Embryonic facial prominence (tissue), 1 donor: ENCODE results near the gene ARL5C.
"Not testable (repeated sequence)": the region's sequence is repeated elsewhere in the genome, so short reads cannot be mapped to it uniquely, and the experiment has no call there.

ENCODE experiments used
- DNase-seq: peaks from one replicate; pipeline ENCODE4 v3.0.0-alpha.2; 2016; ENCODE audit errors: extremely low spot score

Gene ARL5C

DNA sequence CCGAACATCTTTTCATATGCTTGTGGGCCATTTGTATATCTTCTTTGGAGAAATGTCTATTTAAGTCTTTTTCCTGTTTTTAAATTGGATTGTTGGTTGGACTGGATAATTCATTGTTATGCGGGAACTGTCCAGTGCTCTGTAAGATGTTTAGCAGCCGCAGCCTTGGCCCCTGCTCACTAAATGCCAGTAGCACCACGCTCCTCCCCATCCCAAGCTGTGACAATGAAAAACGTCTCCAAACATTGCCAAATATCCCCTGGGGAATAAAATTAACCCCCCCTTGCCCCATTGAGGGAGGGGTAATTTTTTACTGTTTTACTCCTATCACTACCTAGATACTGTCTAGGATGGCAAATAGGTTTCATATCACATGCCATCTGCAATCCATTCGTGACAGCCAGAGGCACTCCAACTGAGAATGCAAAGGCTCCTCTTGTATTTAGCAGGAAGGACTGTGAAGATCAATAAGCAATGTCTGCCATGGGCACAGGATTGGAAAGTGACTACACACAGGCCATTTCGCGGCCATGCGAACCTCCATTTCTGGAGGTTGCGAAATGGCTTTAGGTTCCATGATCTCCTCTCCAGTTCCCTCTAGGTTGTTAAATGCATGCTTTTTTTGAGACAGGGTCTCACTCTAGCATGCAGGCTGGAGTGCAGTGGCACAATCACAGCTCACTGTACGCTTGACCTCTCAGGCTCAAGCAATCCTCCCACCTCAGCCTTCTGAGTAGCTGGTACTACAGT lies 23.9 kb downstream of the ARL5C start:
- no peak for DNase-seq

DNA sequence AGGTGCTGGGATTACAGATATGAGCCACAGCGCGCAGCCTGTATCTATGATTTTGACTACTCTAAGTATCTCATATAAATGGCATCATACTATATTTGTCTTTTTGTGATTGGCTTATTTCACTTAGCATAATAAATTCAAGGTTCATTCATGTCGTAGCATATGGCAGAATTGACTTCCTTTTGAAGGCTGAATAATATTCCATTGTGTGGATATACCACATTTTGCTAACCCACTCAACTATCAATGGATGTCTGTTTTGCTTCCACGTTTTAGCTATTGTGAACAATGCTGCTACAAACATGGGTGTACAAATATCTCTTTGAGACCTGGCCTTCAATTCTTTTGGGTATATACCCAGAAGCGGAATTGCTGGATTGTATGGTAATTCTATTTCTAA lies 24.7 kb downstream of the ARL5C start:
- DNase-seq: no peak

DNA sequence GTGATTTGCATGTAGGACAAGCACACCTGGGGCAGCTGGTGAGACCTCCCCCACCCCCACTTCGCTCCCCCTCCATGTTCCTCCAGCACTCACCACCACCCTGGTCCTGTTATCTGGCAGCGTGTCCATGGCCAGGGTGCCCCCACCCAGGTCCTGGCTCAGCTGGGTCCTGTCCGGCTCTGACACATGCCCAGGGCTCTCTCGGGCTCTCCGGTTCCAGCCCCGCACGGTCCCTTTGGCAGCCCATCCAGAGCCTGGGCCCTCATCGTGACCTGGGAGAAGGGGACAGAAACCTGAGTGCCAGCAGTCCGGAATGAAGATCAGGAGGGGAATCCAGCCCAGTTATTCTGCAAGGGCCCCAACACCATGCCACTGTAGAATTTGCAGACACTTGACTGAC lies 26.4 kb downstream of the ARL5C start:
- no peak for DNase-seq

DNA sequence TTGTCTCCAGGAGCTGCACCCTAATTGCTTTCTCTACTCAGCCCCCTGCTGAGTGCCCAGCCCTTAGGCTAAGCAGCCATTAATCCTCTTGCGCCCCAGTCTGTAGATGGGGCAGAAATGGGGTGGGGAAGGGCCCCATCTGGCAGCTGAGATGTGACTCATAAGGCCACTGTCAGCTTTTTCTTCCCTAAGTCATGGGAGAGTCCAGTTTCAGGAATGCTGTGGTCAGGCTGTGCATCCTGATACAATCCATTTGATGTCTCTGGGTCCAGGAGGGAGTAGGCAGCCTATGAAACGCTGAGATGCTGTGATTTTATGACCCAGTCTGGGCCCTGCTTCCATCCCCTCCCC lies 26.8 kb downstream of the ARL5C start:
- DNase-seq: no peak

DNA sequence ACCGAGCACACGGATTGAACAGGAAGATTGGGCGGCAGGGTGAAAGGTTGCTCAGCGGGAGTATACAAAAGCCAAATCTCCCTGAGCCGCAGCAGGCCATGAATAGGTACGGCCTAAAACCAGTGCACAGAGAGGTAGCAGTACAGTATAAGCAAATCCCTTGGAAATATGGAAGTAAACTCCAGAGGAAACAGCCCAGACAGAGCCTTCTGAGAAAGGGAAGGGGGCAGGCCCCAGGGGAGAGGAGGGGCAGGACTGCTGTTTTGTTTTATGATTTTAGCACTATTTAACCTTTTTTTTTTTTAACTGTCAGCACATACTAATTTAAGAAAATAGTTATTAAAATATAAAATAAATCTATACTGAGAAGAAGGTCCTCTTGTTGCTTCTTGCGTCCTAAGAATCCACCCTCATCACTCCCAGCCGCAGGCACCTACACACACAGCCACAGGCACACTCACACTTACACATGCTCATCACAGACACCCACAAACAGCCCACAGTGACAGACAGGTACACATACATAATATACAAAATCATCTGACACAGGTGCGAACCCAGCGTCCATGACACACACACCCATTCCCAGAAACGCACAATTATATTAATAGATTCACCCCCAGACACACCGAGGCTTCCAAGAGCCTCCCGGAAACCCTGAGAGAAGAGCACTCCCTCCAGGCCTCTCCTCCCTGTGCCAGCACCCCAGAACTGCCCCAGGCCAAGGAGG lies 27.4 kb downstream of the ARL5C start:
- DNase-seq: no peak

DNA sequence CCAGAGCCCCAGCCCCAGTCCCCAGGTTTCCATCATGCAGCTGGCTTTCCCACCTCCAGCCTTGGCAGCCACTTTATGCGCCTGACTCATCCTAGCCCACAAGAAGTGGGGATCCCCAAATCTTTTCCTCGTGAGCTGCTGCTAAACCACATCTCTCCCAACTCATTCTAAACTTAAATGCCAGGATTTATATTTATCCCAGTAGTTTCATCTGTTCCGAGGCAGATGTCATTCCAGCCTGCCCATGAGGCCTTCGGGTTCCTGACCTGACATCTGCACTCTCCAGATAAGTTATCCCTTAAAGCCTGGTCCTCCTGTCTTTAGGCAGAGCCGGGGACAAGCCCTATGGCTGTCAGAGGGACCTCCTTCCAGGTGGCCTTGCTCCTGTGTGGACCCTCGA lies 31.1 kb downstream of the ARL5C start:
- DNase-seq: no peak

DNA sequence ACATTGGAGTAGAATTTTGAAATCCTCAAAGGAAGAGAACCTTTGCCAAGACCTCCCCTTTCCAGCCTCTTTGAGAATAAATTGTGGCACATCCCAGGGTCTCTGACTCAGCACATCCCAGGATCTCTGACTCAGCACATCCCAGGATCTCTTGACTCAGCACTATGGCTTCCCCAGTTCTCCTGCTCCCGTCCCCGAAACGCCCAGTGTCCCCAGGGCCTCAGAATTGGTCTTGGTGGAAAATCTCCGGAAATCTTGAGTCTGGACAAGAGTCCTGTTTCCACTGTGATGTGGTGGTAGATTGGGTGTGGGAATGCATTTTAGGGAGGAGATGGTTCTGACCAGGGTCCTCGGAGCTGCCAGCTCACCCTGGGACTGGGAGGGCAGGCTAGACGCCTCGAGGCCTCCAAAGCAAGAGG lies 33.8 kb downstream of the ARL5C start:
- no peak for DNase-seq

DNA sequence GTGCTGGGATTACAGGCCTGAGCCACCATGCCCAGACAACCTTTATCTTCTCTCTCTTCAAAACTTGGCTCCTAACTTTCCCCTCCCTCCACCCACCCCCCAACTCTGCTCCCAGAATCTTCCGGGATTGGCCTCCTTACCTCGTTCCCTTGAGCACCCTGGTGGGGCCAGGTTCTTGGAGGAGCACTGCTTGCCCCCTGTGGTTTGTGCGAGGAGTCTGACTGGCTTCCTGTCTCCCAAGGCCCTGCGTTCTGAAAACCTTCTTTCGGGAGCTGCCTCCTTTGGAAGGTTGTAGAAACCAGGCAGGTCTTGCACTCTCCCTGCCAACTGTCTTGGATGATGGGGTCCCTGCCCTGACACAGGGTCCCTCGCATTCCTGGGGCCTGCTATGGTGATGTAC lies 34.3 kb downstream of the ARL5C start:
- DNase-seq: no peak

DNA sequence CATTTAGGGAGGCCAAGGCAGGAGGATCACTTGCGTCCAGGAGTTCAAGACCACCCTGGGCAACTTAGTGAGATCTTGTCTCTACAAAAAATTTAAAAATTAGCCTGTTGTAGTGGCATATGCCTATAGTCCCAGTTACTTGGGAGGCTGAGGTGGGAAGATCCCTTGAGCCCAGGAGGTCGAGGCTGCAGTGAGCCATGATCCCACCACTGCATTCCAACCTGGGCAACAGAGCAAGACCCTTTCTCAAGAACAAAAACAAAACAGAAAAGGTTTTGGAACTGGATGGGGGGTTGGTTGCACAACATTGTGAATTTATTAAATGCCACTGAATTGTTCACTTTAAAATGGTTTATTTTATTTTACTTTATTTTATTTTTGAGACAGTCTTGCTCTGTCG lies 35.8 kb downstream of the ARL5C start:
- no peak for DNase-seq

DNA sequence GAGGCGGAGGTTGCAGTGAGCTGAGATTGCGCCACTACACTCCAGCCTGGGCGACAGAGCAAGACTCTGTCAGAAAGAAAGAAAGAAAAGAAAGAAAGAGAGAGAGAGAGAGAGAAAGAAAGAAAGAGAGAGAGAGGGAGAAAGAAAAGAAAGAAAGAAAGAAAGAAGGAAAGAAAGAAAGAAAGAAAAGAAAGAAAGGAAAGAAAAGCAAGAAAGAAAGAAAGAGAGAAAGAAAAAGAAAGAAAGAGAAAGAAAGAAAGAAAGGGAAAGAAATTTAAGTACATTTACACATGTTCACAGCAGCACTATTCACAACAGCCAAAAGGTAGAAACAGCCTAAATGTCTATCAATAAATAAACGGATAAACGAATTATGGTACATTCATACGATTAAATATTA lies 36.4 kb downstream of the ARL5C start:
- not testable (repeated sequence) for DNase-seq

DNA sequence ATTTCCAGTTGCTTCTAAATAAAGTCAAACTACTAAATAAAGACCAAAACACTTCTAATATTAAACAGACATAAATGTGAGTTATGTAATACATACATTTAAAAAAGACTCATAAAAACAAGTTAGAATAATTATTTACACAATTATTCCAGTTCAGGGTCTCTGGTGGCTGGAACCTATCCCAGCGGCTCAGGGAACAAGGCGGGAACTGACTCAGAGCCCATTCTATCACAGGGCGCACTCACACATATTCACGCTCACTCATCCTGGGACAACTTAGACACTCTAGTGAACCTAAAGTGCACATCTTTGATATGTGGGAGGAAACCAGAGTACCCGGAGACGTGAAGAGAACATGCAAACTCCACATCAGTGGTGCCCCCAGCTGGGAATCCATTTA lies 39.5 kb downstream of the ARL5C start:
- no peak for DNase-seq

DNA sequence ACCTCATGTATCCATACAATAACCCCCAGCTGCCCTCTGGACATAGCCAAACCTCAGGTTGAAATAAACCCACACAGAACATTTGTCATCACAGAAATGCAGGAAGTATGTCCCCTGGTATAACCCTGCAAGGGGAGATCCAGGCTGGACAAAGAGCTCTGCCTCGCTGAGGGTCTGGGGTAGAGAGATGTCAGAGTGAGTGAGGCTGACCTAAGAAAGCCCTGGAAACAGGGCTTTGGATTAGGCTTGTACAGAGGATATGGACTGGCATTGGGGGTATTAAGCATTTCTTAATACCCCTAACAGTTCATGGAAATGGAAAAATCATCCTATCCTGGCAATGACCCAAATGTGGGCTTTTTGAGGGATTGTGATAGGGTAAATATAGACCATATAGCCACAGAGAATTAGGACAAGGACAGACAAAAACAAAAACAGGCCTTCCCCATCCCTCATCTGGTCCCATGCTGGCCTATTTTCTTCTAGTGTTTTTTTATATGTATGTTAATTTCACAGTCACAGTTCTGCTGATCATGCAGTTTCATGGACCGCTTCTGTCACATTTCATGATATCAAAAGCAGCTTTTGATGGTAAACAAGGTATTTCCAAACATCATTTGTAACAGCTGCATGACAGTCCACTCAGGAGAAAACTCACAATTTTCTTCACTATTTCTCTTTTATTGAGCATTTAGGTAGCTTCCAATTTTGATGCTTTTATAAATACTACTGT lies 40.7 kb downstream of the ARL5C start:
- DNase-seq: no peak

DNA sequence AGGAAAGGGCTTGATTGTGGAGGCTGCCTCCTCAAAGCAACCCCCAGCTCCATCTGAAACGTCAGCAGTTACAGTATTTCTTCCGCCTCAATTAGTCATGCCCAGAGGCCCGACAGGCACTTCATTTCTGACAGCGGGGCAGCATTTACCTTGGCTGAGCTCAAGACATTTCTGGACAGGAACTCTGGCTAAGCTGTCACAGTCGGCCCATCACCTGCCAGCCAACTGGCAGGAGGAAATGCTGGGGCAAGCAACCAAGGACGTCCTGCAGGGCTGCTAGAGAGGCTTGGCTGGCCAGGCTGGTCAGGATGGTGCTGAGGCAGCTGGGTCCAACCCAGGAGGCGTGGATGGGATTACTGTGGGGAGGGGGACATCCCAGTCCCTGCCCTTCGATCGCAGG lies 42.3 kb downstream of the ARL5C start:
- DNase-seq: no peak

DNA sequence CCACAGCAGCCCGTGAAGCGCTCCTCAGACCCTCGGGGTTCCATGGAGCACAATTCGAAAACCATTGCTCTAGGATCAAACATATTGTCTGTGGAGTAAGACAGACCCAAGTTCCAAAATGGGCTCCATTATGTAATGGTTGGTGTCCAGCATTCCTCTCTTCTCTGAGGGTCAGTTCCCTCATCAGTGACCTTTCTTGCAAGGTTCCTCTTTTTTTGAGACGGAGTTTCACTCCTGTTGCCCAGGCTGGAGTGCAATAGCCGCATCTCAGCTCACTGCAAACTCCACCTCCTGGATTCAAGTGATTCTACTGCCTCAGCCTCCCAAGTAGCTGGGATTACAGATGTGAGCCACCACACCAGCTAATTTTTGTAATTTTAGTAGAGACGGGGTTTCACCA lies 43.0 kb downstream of the ARL5C start:
- DNase-seq: no peak

DNA sequence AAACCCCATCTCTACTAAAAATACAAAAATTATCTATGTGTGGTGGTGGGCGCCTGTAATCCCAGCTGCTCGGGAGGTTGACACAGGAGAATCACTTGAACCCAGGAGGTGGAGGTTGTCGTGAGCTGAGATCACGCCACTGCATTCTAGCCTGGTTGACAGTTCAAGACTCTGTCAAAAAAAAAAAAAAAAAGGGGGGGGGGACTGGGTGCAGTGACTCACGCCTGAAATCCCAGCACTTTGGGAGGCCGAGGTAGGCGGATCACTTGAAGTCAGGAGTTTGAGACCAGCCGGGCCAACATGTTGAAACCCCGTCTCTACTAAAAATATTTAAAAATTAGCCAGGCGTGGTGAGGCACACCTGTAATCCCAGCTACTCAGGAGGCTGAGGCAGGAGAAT lies 44.0 kb downstream of the ARL5C start:
- DNase-seq: not testable (repeated sequence)

DNA sequence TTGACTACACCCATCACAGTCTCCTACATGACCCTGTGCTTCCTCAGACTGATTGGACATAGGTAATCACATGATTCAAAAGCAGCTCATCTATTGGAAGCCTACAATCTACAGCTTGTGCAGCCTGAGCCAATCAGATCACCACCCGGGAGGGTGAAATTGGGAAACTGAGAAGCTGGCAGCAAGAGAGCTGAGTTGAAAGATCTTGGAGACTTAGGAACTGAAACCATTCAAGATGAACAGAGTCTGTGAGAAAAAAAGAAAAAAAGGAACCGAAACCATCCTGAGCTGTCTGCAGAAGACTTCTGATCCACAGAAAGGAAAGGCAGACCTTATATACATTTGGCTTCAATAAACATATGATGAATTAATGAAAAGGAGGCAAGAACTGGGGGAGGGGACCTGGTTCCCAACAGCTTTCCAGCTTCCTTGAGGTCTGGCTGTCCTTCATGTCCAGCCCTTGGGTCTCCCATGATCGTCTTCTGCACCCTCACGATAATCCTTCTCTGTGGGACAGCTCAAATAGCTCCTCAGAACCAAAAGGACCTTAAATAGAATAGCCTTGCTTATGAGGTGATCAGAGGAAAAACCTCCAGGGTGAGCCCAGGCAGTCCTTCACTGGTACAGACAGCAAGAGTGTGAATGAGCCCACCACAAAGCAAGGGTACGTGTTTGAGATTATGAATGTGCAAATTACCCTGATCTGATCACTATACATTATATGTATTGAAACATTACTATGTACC lies 47.1 kb downstream of the ARL5C start:
- no peak for DNase-seq

DNA sequence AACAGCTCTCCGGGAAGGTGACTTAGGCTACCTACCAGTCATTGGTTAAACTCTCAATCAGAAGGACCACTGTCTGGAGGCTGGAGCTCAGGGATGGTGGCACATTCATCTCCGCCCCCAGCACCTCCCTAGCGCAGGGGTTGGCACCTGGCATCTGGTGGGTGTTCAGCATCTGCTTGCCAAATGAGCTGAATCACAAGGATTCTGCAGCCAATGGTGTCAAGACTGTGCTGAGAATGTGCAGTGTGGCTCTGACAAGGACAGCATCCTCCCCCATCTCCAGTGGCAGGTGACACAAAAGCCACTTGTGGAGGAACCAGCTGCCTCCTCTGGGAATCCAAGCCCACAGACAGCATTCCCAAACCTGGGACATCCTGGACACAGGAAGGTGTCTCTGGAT lies 49.7 kb downstream of the ARL5C start:
- no peak for DNase-seq

DNA sequence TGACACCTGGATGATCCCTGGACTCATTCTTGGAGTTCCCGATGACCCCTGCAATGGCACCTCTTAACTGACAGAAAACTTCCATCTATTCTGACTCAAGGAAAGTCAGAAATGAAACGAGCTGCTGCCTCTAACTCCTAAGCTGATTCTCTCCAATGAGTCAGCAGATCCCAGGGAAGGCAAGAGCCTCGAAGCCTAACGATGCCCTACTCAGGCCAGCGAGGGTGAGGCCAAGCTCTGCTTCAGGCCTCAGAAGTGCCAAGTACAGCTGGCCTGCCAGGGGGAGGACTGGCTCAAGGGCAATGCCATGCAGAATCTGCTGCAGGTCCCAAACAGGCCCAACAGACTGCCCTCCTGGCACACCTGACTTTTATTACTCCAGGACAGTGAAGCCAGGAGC lies 50.8 kb downstream of the ARL5C start:
- no peak for DNase-seq

DNA sequence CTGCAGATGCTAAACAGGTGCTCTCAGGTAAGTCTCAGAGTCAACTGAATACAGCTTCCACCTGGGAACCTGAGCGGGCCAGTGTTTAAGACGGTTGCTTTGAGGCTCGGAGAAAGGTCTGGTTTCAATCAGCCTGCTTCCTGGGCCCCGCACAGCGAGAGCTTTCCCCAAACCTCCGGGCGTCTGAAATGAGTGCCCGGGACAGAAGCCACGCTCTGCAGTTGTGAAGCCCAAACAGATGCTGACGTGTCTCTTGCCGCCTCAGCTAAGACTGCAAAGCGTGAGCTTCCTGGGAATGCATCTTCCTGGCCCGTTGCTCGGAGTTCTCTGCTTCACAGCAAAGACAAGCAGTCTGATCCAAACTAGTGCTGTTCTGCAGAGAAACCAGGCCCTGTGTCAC lies 51.2 kb downstream of the ARL5C start:
- no peak for DNase-seq

DNA sequence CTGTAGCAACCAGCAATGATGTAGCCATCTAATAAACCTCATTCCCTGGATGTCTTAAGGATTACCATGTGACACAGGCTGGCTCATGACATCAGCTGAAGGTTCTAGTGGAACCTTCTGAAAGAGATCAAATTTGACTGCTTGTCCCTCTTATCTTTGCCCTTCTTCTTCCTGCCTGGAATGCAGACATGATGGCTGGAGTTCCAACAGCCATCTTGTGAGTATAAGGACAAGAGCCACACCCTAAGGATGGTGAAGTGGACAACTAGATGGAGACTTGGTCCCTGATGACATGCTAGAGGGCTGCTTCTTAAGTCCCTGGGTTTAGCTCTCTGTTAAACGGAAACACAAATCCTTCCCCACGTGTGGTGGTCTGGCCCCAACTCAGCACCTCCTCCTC lies 52.1 kb downstream of the ARL5C start:
- DNase-seq: no peak

DNA sequence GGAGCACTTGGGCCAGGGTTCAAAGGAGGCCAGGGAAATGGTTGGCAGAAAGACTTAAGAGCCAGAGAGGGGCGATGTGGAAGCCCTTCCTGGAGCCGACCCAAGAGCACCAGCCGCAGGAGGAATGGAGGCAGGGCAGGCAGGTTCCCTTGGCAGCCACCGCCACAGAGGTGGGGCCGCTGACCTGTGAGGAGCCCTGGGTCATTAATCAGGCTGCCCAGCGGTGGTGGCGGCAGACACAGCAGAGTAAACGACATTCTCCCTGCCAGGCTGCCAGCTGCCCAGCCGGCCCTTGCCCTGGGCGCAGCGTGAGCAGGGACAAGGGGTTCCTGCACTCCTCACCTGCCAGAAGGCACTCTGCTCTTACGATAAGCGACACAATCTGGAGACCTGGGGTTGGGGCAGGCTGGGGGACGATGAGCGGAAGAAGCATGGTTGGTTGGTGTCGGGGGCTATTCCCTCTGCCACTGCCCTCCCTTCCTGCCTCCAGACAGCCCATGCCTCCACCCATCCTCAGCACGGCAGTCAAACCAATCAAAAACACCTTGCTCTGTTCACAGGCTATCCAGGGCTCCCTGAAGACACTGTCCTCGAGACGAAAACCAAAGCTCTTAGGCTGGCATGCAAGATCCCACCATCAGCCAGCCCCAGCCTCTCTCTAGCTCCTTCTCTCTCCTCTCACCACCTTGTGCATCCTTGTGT lies 55.4 kb downstream of the ARL5C start:
- DNase-seq: no peak
